ENCODE data around the gene SLC9A9. TPM values are rescaled to one million over a fixed set of nuclear protein-coding genes. Genes with fewer than 3 reads are reported as not detected.

The SLC9A9 gene
- total RNA-seq, 1 experiment from 2014 or later = 2.2 TPM

DNA sequence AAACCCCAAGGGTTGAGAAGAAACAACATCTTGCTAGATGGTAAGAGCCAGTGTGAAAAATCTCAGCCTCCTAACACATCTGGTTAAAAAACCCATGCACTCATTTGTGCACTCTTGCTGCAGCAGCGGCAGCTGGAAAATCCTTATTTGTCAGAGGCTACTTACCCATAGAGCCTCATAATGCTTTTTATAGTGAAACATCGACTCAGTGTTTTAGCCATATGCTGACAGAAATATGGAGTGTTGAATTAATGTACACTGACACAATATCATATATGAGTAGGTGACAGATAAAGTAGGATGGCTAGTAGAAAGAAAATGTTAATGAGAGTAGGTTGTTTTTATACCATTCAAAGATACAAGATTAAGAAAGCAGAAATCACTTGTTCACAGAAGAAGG lies 13.0 kb downstream of the SLC9A9 start:
- DNase-seq (ENCODE audit: unreplicated experiment) = no peak
- H3K27me3 Mint-ChIP-seq (ENCODE audit: insufficient read depth, unreplicated experiment) = no peaks in the 10 kb centered on the region
- CTCF ChIA-PET = interaction anchor here (1.2 kb wide), 1 partner anchor 10 kb away, joined by 3 read pairs; no protein-coding TSS in a partner anchor
- H3K4me1 Mint-ChIP-seq (ENCODE audit: insufficient read depth, unreplicated experiment) = peaks cover 12% of the 10 kb centered on the region
- H3K9me3 Mint-ChIP-seq (ENCODE audit: unreplicated experiment) = no peaks in the 10 kb centered on the region
- no peak overlapping the region for H3K27ac Mint-ChIP-seq (ENCODE audit: low read depth, unreplicated experiment)
- POLR2A ChIA-PET = no interaction called here
- BruUV-seq (replicated peaks) = no TSS peak
- no peak overlapping the region for H3K4me3 Mint-ChIP-seq (ENCODE audit: unreplicated experiment)
- H3K36me3 Mint-ChIP-seq (ENCODE audit: insufficient read depth, unreplicated experiment) = no peaks in the 10 kb centered on the region
- TF ChIP-seq CTCF (IDR thresholded peaks at IDR 0.05; ENCODE audit: unreplicated experiment) = no peak
- intact Hi-C loops (cut with micrococcal nuclease) = no loop called here

GRCh38 chr3:143832433-143832832 lies 15.8 kb downstream of the SLC9A9 start:
- ChIA-PET CTCF (no interaction called here), POLR2A (interaction anchor here (1.3 kb wide), 1 partner anchor 17 kb away, joined by 6 read pairs; no protein-coding TSS in a partner anchor)
- peak; percentile 20 for DNase-seq (ENCODE audit: unreplicated experiment)
- Mint-ChIP-seq H3K4me3 (ENCODE audit: unreplicated experiment) (no peak overlapping the region), H3K9me3 (ENCODE audit: unreplicated experiment) (no peaks in the 10 kb centered on the region), H3K27me3 (ENCODE audit: insufficient read depth, unreplicated experiment) (no peaks in the 10 kb centered on the region), H3K4me1 (ENCODE audit: insufficient read depth, unreplicated experiment) (peaks cover 17% of the 10 kb centered on the region), H3K36me3 (ENCODE audit: insufficient read depth, unreplicated experiment) (no peaks in the 10 kb centered on the region), H3K27ac (ENCODE audit: low read depth, unreplicated experiment) (no peak overlapping the region)
- intact Hi-C loops (cut with micrococcal nuclease) = no loop called here
- no TSS peak for BruUV-seq (replicated peaks)
- TF ChIP-seq CTCF (IDR thresholded peaks at IDR 0.05; ENCODE audit: unreplicated experiment) = no peak

- ChIA-PET CTCF (no interaction called here), POLR2A (interaction anchor here (1.0 to 2.3 kb wide), 2 partner anchors 17 to 139 kb away, joined by 3 to 21 read pairs; partner anchors contain the start of genes DIPK2A and SLC9A9)
- H3K27me3 Mint-ChIP-seq (ENCODE audit: insufficient read depth, unreplicated experiment) = no peaks in the 10 kb centered on the region
- TF ChIP-seq CTCF (IDR thresholded peaks at IDR 0.05; ENCODE audit: unreplicated experiment) = no peak
- H3K9me3 Mint-ChIP-seq (ENCODE audit: unreplicated experiment) = no peaks in the 10 kb centered on the region
- H3K27ac Mint-ChIP-seq (ENCODE audit: low read depth, unreplicated experiment) = no peak overlapping the region
- no peaks in the 10 kb centered on the region for H3K36me3 Mint-ChIP-seq (ENCODE audit: insufficient read depth, unreplicated experiment)
- DNase-seq (ENCODE audit: unreplicated experiment) = no peak
- H3K4me1 Mint-ChIP-seq (ENCODE audit: insufficient read depth, unreplicated experiment) = peaks cover 17% of the 10 kb centered on the region
- BruUV-seq (replicated peaks) = no TSS peak
- H3K4me3 Mint-ChIP-seq (ENCODE audit: unreplicated experiment) = no peak overlapping the region
- intact Hi-C loops (cut with micrococcal nuclease) = no loop called here
These were observed 16.3 kb downstream of the SLC9A9 start for GRCh38 chr3:143831994-143832393.

- intact Hi-C loops (cut with micrococcal nuclease) = no loop called here
These were observed 17.1 kb downstream of the SLC9A9 start for GRCh38 chr3:143831208-143831607.

More at GRCh38 chr3:143831208-143831607, 17.1 kb downstream of the SLC9A9 start:
- peak; percentile 43 for DNase-seq (ENCODE audit: unreplicated experiment)
- no peak overlapping the region for H3K4me3 Mint-ChIP-seq (ENCODE audit: unreplicated experiment)
- no TSS peak for BruUV-seq (replicated peaks)
- no peak overlapping the region for H3K27ac Mint-ChIP-seq (ENCODE audit: low read depth, unreplicated experiment)
- no peaks in the 10 kb centered on the region for H3K27me3 Mint-ChIP-seq (ENCODE audit: insufficient read depth, unreplicated experiment)
- no peak for TF ChIP-seq CTCF (IDR thresholded peaks at IDR 0.05; ENCODE audit: unreplicated experiment)
- peaks cover 5% of the 10 kb centered on the region for H3K9me3 Mint-ChIP-seq (ENCODE audit: unreplicated experiment)
- no peaks in the 10 kb centered on the region for H3K36me3 Mint-ChIP-seq (ENCODE audit: insufficient read depth, unreplicated experiment)
- POLR2A ChIA-PET = interaction anchor here (0.6 to 2.3 kb wide), 4 partner anchors 18 to 660 kb away, joined by 3 to 21 read pairs (median 4); partner anchors contain the start of genes DIPK2A and SLC9A9
- peaks cover 20% of the 10 kb centered on the region for H3K4me1 Mint-ChIP-seq (ENCODE audit: insufficient read depth, unreplicated experiment)
- CTCF ChIA-PET = no interaction called here

Data from MCF 10A (cell line).